Activated CD8-positive, alpha-beta T cell treated with anti-CD3 and anti-CD28 coated beads for 36 hours (primary cell): ENCODE data around the gene GAP43. TPM values are rescaled to one million over a fixed set of nuclear protein-coding genes. Genes with fewer than 3 reads are reported as not detected.

Experiments used
- ATAC-seq: fragments of 200-7000 bp; cut with Tn5 transposase; one replicate; pipeline ENCODE4 v1.10.0; 2021; ENCODE audit warnings: mild to moderate bottlenecking, moderate library complexity
- CTCF ChIA-PET: fragments of 350-600 bp; sonication (Branson Sonifier 250); formaldehyde crosslinking; loops from one replicate; lab custom pipeline; 2021; ENCODE audit warnings: antibody characterized with exemption; lab: Charles Lee
- POLR2A ChIA-PET: fragments of 350-600 bp; sonication (Branson Sonifier 250); formaldehyde crosslinking; loops from one replicate; lab custom pipeline; 2021; ENCODE audit warnings: antibody characterized with exemption; lab: Charles Lee
- DNase-seq: peaks from one replicate; pipeline ENCODE4 v3.0.0-alpha.2; 2020
- H3K27ac Mint-ChIP-seq: one replicate; pipeline ENCODE4 v1.8.0; 2021; ENCODE audit warnings: mild to moderate bottlenecking, mixed read lengths
- H3K27me3 Mint-ChIP-seq: one replicate; pipeline ENCODE4 v1.8.0; 2021; ENCODE audit warnings: mixed read lengths
- H3K36me3 Mint-ChIP-seq: one replicate; pipeline ENCODE4 v1.8.0; 2021; ENCODE audit warnings: low read depth, mixed read lengths
- H3K4me1 Mint-ChIP-seq: one replicate; pipeline ENCODE4 v1.8.0; 2021; ENCODE audit warnings: low read depth, mixed read lengths
- H3K4me3 Mint-ChIP-seq: one replicate; pipeline ENCODE4 v1.8.0; 2021; ENCODE audit warnings: mild to moderate bottlenecking, moderate library complexity, mixed read lengths
- H3K9me3 Mint-ChIP-seq: one replicate; pipeline ENCODE4 v1.8.0; 2021; ENCODE audit warnings: mixed read lengths
- intact Hi-C: fragments of 100-400 bp; cut with micrococcal nuclease; formaldehyde crosslinking; loops from one replicate; pipeline ENCODE4 v1.10.0; 2022
- total RNA-seq, 2 experiments: library from RNA; stranded (reverse); gene quantifications; one replicate each; pipeline ENCODE4 v1.2.3, GENCODE V29; 2021
- TF ChIP-seq, protein P1 (sequence below): fragments of 200-600 bp; IDR thresholded peaks from one replicate; pipeline ENCODE4 v1.8.0; 2022; ENCODE audit warnings: antibody characterized with exemption, mild to moderate bottlenecking

GAP43 gene
- total RNA-seq, 2 experiments from 2014 or later = not detected

DNA sequence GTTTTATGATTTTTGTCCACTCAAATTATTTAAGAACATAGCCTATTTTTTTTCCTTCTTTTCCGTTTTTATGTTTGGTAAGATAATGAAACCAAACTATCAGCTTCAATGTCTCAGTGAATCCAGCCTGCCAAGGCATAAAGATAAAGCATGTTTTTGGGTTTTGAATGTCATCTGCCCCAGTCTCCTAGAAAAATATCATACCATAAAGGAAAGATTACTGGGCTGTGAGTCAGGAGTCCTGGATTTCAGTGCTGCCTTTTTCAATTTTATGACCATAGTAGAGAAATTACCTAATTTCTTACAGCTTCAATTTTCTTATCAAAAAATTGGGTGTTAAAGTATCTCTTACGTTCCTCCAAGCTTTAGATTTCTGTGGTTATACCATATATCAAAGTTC, 87.5 kb downstream of the GAP43 start:
- no peak overlapping the region for H3K4me3 Mint-ChIP-seq
- no peaks in the 10 kb centered on the region for H3K4me1 Mint-ChIP-seq
- intact Hi-C loops = no loop called here
- ChIA-PET CTCF (interaction anchor here (1.4 kb wide), 1 partner anchor 18 kb away, joined by 5 read pairs; no protein-coding TSS in a partner anchor), POLR2A (no interaction called here)
- DNase-seq = no peak
- no peaks in the 10 kb centered on the region for H3K9me3 Mint-ChIP-seq
- H3K27ac Mint-ChIP-seq = no peak overlapping the region
- TF ChIP-seq, protein P1, sequence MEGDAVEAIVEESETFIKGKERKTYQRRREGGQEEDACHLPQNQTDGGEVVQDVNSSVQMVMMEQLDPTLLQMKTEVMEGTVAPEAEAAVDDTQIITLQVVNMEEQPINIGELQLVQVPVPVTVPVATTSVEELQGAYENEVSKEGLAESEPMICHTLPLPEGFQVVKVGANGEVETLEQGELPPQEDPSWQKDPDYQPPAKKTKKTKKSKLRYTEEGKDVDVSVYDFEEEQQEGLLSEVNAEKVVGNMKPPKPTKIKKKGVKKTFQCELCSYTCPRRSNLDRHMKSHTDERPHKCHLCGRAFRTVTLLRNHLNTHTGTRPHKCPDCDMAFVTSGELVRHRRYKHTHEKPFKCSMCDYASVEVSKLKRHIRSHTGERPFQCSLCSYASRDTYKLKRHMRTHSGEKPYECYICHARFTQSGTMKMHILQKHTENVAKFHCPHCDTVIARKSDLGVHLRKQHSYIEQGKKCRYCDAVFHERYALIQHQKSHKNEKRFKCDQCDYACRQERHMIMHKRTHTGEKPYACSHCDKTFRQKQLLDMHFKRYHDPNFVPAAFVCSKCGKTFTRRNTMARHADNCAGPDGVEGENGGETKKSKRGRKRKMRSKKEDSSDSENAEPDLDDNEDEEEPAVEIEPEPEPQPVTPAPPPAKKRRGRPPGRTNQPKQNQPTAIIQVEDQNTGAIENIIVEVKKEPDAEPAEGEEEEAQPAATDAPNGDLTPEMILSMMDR = no peak
- no peaks in the 10 kb centered on the region for H3K36me3 Mint-ChIP-seq
- ATAC-seq = no peak
- peaks cover 27% of the 10 kb centered on the region for H3K27me3 Mint-ChIP-seq

DNA sequence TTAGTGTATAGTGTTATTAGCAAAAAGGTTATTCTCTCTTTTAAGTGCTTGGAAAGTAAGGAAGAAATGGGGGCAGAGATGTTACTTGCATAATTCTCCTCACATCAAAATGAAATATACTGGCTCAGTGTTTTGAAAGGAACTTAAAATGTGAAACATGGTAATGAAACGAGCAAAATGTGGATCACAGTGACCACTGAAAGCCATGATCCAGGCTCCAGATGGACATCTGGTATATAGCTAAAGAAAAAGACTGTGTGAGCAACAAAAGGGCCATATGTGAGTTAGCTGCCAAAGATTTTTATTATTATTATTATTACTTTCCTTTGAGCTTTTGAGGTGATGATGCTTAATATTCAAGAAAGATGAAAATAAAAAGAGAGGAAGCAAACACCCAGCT, 89.6 kb downstream of the GAP43 start:
- intact Hi-C loops = no loop called here
- ATAC-seq (no peak), DNase-seq (no peak)
- Mint-ChIP-seq H3K9me3 (no peaks in the 10 kb centered on the region), H3K4me1 (no peaks in the 10 kb centered on the region), H3K27ac (no peak overlapping the region), H3K36me3 (no peaks in the 10 kb centered on the region), H3K27me3 (peaks cover 26% of the 10 kb centered on the region), H3K4me3 (no peak overlapping the region)
- ChIA-PET CTCF (no interaction called here), POLR2A (no interaction called here)
- TF ChIP-seq, protein P1 = no peak

DNA sequence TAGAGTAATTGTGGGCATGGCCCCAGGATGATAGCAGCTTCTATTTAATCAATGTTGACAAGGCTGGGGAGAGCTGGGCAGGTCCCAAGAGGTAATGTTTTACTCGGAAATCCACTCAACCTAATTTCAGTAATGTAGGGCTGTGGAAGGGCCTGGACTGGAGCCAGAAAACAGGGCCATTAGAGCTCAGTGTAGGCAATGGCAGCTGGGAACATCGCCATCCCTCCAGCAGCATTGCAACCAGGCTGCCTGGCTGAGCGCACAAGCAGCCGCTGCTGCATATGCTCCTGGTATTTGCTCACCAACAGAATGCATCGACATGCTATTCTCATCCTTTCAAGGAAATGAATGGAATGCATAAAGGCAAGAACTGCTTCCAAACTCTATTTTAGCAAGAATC, 90.0 kb downstream of the GAP43 start:
- CTCF ChIA-PET = no interaction called here
- no peak overlapping the region for H3K4me3 Mint-ChIP-seq
- H3K27ac Mint-ChIP-seq = no peak overlapping the region
- intact Hi-C loops = no loop called here
- DNase-seq = no peak
- no peaks in the 10 kb centered on the region for H3K9me3 Mint-ChIP-seq
- H3K27me3 Mint-ChIP-seq = peaks cover 24% of the 10 kb centered on the region
- TF ChIP-seq, protein P1 = no peak
- H3K4me1 Mint-ChIP-seq = no peaks in the 10 kb centered on the region
- POLR2A ChIA-PET = no interaction called here
- H3K36me3 Mint-ChIP-seq = no peaks in the 10 kb centered on the region
- ATAC-seq = no peak

DNA sequence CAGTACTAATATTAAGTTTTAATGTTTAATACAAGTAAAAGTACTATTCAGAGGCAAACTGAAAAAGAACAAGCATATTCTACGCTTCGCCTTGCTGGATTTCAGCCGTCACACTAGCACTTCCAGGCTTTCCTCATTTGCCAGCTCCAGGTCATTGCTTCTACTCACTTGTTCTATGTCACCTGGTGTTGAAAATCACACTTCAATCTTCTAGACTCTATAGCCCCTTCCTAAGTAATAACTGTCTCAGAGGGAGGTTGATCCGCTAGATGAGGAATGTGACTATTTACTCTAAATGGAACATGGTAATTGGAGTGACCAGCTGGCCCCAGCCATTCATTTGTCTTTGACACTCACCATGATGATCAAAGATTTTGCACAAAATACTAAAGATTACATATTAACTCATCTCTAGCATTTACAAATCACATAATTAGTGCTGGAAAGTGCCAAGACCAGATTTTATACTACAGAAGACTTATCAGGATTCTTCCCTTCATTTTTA, 92.0 kb downstream of the GAP43 start:
- H3K4me1 Mint-ChIP-seq = no peaks in the 10 kb centered on the region
- no peak for DNase-seq
- no peaks in the 10 kb centered on the region for H3K36me3 Mint-ChIP-seq
- ChIA-PET POLR2A (no interaction called here), CTCF (interaction anchor here (1.3 to 1.4 kb wide), 2 partner anchors 22 to 497 kb away, joined by 3 to 5 read pairs; no protein-coding TSS in a partner anchor)
- intact Hi-C loops = no loop called here
- H3K9me3 Mint-ChIP-seq = no peaks in the 10 kb centered on the region
- TF ChIP-seq, protein P1 = no peak
- H3K27ac Mint-ChIP-seq = no peak overlapping the region
- H3K4me3 Mint-ChIP-seq = no peak overlapping the region
- peaks cover 22% of the 10 kb centered on the region for H3K27me3 Mint-ChIP-seq
- ATAC-seq = no peak

DNA sequence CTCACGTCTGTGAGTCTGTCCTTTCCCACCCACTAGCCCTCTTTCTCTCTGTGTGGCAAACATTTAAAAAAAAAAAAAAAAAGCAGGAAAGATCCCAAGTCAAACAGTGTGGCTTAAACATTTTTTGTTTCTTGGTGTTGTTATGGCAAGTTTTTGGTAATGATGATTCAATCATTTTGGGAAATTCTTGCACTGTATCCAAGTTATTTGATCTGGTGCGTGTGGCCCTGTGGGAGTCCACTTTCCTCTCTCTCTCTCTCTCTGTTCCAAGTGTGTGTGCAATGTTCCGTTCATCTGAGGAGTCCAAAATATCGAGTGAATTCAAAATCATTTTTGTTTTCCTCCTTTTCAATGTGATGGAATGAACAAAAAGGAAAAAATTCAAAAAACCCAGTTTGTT, 97.7 kb downstream of the GAP43 start:
- TF ChIP-seq, protein P1 = no peak
- POLR2A ChIA-PET = no interaction called here
- H3K27ac Mint-ChIP-seq = no peak overlapping the region
- no peaks in the 10 kb centered on the region for H3K36me3 Mint-ChIP-seq
- ATAC-seq (no peak), DNase-seq (no peak)
- peaks cover 14% of the 10 kb centered on the region for H3K27me3 Mint-ChIP-seq
- no peaks in the 10 kb centered on the region for H3K4me1 Mint-ChIP-seq
- intact Hi-C loops = loop anchor here (10.0 kb wide), 1 partner anchor 94 kb away; no protein-coding TSS in a partner anchor
- H3K9me3 Mint-ChIP-seq = no peaks in the 10 kb centered on the region
- CTCF ChIA-PET = no interaction called here
- H3K4me3 Mint-ChIP-seq = no peak overlapping the region
